ENCODE data around the gene VAT1. TPM values are rescaled to one million over a fixed set of nuclear protein-coding genes. Genes with fewer than 3 reads are reported as not detected.

VAT1 gene
- total and polyA plus RNA-seq, 12 donors = 48.5 to 99.2 (median 66.0) TPM

Other genes starting within 250 kb of the VAT1 start
- 10 to 100 TPM; 33.3 to 47.4 (median 37.3) TPM for gene VPS25, start 248.9 kb downstream of the VAT1 start, total RNA-seq
- gene VPS25, start 248.9 kb downstream of the VAT1 start, polyA plus RNA-seq = 10 to 100 TPM; 28.0 to 80.9 TPM
- under 1 TPM in 1 of 10 donors, not detected in 9; 0.14 TPM for gene WNK4, start 241.8 kb downstream of the VAT1 start, total RNA-seq
- under 1 TPM; 0.03 to 0.07 TPM for gene WNK4, start 241.8 kb downstream of the VAT1 start, polyA plus RNA-seq
- gene COA3, start 223.7 kb downstream of the VAT1 start, total RNA-seq = 10 to 100 TPM; 56.1 to 85.7 (median 72.1) TPM
- 100 to 1,000 TPM in 1 of 2 donors, 10 to 100 TPM in 1; 91.2 to 142 TPM for gene COA3, start 223.7 kb downstream of the VAT1 start, polyA plus RNA-seq
- gene CNTD1, start 223.5 kb downstream of the VAT1 start, total RNA-seq = under 1 TPM in 3 of 10 donors, not detected in 7; 0.11 to 0.42 (median 0.39) TPM
- under 1 TPM; 0.20 to 0.29 TPM for gene CNTD1, start 223.5 kb downstream of the VAT1 start, polyA plus RNA-seq
- gene BECN1, start 198.1 kb downstream of the VAT1 start, total RNA-seq = 10 to 100 TPM; 71.1 to 87.8 (median 78.3) TPM
- gene BECN1, start 198.1 kb downstream of the VAT1 start, polyA plus RNA-seq = 10 to 100 TPM; 25.2 to 54.8 TPM
- 10 to 100 TPM; 52.1 to 87.4 (median 70.3) TPM for gene PSME3, start 189.0 kb downstream of the VAT1 start, total RNA-seq
- 100 to 1,000 TPM in 1 of 2 donors, 10 to 100 TPM in 1; 26.0 to 103 TPM for gene PSME3, start 189.0 kb downstream of the VAT1 start, polyA plus RNA-seq
- gene AOC2, start 177.8 kb downstream of the VAT1 start, total RNA-seq = under 1 TPM; 0.14 to 0.72 (median 0.45) TPM
- gene AOC2, start 177.8 kb downstream of the VAT1 start, polyA plus RNA-seq = under 1 TPM; 0.51 to 0.54 TPM
- gene AOC3, start 171.2 kb downstream of the VAT1 start, total RNA-seq = 10 to 100 TPM in 5 of 10 donors, 1 to 10 TPM in 5; 4.7 to 19.0 (median 10.4) TPM
- gene AOC3, start 171.2 kb downstream of the VAT1 start, polyA plus RNA-seq = 10 to 100 TPM; 16.0 to 18.0 TPM
- not detected for gene G6PC1, start 121.6 kb downstream of the VAT1 start, total RNA-seq
- gene G6PC1, start 121.6 kb downstream of the VAT1 start, polyA plus RNA-seq = not detected
- gene AARSD1, start 57.9 kb downstream of the VAT1 start, total RNA-seq = 10 to 100 TPM; 20.0 to 34.7 (median 28.9) TPM
- gene AARSD1, start 57.9 kb downstream of the VAT1 start, polyA plus RNA-seq = 100 to 1,000 TPM in 1 of 2 donors, 10 to 100 TPM in 1; 55.8 to 125 TPM
- gene PTGES3L, start 42.3 kb downstream of the VAT1 start, total RNA-seq = 10 to 100 TPM; 35.0 to 58.8 (median 40.5) TPM
- gene PTGES3L, start 42.3 kb downstream of the VAT1 start, polyA plus RNA-seq = 10 to 100 TPM; 33.9 to 45.3 TPM
- gene RUNDC1, start 41.8 kb downstream of the VAT1 start, total RNA-seq = 10 to 100 TPM in 9 of 10 donors, 1 to 10 TPM in 1; 7.5 to 21.0 (median 11.6) TPM
- gene RUNDC1, start 41.8 kb downstream of the VAT1 start, polyA plus RNA-seq = 10 to 100 TPM in 1 of 2 donors, 1 to 10 TPM in 1; 5.6 to 10.2 TPM
- gene RPL27, start 24.0 kb downstream of the VAT1 start, total RNA-seq = 100 to 1,000 TPM; 388 to 841 (median 519) TPM
- 1,000 to 10,000 TPM; 1,760 to 2,790 TPM for gene RPL27, start 24.0 kb downstream of the VAT1 start, polyA plus RNA-seq
- 10 to 100 TPM in 6 of 10 donors, 1 to 10 TPM in 4; 7.0 to 61.6 (median 13.2) TPM for gene IFI35, start 15.6 kb downstream of the VAT1 start, total RNA-seq
- 10 to 100 TPM; 13.0 to 26.0 TPM for gene IFI35, start 15.6 kb downstream of the VAT1 start, polyA plus RNA-seq
- 1 to 10 TPM in 1 of 10 donors, under 1 TPM in 9; 0.16 to 2.3 (median 0.51) TPM for gene RND2, start 2.8 kb upstream of the VAT1 start, total RNA-seq
- under 1 TPM; 0.14 to 0.95 TPM for gene RND2, start 2.8 kb upstream of the VAT1 start, polyA plus RNA-seq
- 10 to 100 TPM in 3 of 10 donors, 1 to 10 TPM in 7; 4.1 to 12.0 (median 8.2) TPM for gene BRCA1, start 103.0 kb upstream of the VAT1 start, total RNA-seq
- gene BRCA1, start 103.0 kb upstream of the VAT1 start, polyA plus RNA-seq = 1 to 10 TPM; 2.2 to 3.1 TPM
- 100 to 1,000 TPM in 7 of 10 donors, 10 to 100 TPM in 3; 80.3 to 120 (median 107) TPM for gene NBR1, start 148.8 kb upstream of the VAT1 start, total RNA-seq
- gene NBR1, start 148.8 kb upstream of the VAT1 start, polyA plus RNA-seq = 10 to 100 TPM; 28.5 to 39.9 TPM
- gene TMEM106A, start 189.5 kb upstream of the VAT1 start, total RNA-seq = 10 to 100 TPM in 1 of 10 donors, 1 to 10 TPM in 9; 1.9 to 10.4 (median 2.7) TPM
- 1 to 10 TPM; 1.1 to 3.2 TPM for gene TMEM106A, start 189.5 kb upstream of the VAT1 start, polyA plus RNA-seq
- gene CCDC200, start 206.2 kb upstream of the VAT1 start, total RNA-seq = not detected
- not detected for gene CCDC200, start 206.2 kb upstream of the VAT1 start, polyA plus RNA-seq
- 1,000 to 10,000 TPM in 8 of 10 donors, 100 to 1,000 TPM in 2; 802 to 4,475 (median 3,039) TPM for gene RNU2-1, start 211.6 kb upstream of the VAT1 start, total RNA-seq
- not detected for gene RNU2-1, start 211.6 kb upstream of the VAT1 start, polyA plus RNA-seq